ENCODE results near the gene HOXC11.

HOXC11 gene

DNA sequence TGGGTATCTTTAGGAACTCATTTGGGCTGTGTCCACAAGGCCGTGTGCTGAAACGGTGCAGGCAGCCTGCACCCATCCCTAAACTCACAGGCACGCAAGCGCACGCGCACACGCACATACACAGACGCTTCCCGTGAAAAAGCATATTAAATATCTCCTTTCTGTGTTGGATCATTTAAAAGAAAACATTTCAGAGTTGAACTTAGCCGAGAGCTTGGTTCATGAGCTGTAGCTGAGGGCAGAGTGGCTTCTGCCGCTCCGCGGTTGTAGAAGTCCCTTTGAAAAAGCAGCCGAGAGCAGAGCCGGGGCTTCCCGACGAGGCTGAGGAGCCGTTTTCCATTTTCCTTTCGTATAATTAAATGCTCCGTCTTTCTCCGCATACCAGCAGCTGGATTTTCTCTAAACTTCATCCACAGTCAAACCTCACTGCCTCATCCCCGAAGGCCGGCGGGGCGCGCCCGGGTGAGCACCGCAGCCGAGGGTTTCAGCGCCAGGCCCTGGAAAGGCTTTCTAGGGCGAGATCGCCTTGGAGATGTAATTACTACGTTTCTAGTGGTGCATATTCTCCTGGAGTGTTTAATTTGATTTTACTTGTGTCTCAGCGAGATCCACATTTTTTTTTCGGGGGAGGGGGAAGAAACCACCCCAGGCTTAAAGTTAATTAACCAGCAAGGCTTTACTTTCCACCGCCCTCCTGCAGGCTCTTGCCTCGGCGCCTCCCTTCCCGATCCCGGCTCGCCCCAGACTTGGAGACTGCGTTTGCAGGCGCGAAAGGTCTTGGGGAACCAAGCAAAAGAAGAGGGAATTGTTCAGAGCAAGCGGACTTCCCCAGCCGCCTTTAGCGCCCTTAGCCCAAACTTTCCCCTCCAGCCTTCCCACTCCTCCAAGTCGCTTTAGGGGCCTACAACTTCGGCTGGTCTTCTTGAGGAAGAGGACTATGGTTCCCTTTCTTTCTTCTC is 37.3 kb upstream of the HOXC11 start:
- no peaks in the 10 kb centered on the region for H3K9me3 ChIP-seq (ENCODE audit: control insufficient read depth, low read length)
- H3K36me3 ChIP-seq (ENCODE audit: control insufficient read depth, insufficient read depth, low read length): no peaks in the 10 kb centered on the region
- H3K27ac ChIP-seq (ENCODE audit: insufficient read depth, low read depth, low read length, poor library complexity, severe bottlenecking): no peak overlapping the region
- H3K27me3 ChIP-seq (ENCODE audit: control insufficient read depth, insufficient read depth, low read length, poor library complexity, severe bottlenecking): peaks cover 100% of the 10 kb centered on the region
- H3K4me3 ChIP-seq (ENCODE audit: insufficient read depth, low read depth, low read length): no peak overlapping the region
- no peaks in the 10 kb centered on the region for H3K4me1 ChIP-seq (ENCODE audit: control insufficient read depth, insufficient read depth, low read length)
- WGBS, 2 experiments: 14 to 17% methylated on average over 49 of the region's 49 CpGs

GRCh38 chr12:53937099-53937498 is 35.8 kb upstream of the HOXC11 start:
- no peaks in the 10 kb centered on the region for H3K4me1 ChIP-seq (ENCODE audit: control insufficient read depth, insufficient read depth, low read length)
- no peaks in the 10 kb centered on the region for H3K36me3 ChIP-seq (ENCODE audit: control insufficient read depth, insufficient read depth, low read length)
- H3K9me3 ChIP-seq (ENCODE audit: control insufficient read depth, low read length): no peaks in the 10 kb centered on the region
- no peak overlapping the region for H3K4me3 ChIP-seq (ENCODE audit: insufficient read depth, low read depth, low read length)
- WGBS, 2 experiments: 44 to 51% methylated on average over 12 of the region's 12 CpGs
- peaks cover 100% of the 10 kb centered on the region for H3K27me3 ChIP-seq (ENCODE audit: control insufficient read depth, insufficient read depth, low read length, poor library complexity, severe bottlenecking)
- H3K27ac ChIP-seq (ENCODE audit: insufficient read depth, low read depth, low read length, poor library complexity, severe bottlenecking): no peak overlapping the region

- peaks cover 100% of the 10 kb centered on the region for H3K27me3 ChIP-seq (ENCODE audit: control insufficient read depth, insufficient read depth, low read length, poor library complexity, severe bottlenecking)
- 44% methylated on average over 22 to 23 of the region's 23 CpGs for WGBS, 2 experiments
These were observed 35.2 kb upstream of the HOXC11 start for GRCh38 chr12:53937596-53938325.

DNA sequence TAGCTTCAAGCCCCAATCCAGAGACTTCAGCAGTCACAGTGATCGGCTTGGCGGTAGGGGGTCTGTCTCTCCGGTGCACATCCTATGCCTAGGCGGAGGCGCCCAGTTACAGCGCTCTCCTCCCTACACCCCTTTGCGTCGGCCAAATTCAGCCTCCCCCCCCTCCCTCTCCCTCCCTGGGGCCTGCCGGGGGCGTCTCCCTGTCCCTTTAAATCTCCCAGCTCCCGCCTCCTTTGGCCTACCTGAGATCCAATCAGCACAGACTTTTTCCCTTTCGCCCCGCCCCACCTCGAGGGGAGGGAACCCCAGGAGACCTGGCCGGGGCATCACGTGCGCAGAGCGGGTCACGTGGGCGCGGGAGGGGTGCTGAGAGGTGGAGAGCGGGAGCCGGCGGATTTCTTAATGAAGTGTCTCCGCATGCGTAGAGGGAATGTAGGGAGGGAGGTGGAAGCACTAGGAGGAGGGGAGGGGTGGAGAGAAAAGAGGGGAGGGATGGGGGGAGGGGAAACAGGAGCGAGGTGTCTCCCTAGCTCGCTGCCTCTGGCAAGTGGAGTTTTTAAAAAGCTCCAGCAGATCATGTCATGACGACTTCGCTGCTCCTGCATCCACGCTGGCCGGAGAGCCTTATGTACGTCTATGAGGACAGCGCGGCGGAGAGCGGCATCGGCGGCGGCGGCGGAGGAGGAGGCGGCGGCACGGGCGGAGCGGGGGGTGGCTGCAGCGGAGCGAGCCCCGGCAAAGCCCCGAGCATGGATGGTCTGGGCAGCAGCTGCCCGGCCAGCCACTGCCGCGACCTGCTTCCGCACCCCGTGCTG is 34.4 kb upstream of the HOXC11 start, which contains the start of gene HOXC13:
HOXC13 (plus strand) TSS at position 506 of the 815 bp plus-strand sequence; CDS start at position 582, 76 bp downstream.
- H3K27me3 ChIP-seq (ENCODE audit: control insufficient read depth, insufficient read depth, low read length, poor library complexity, severe bottlenecking): peaks cover 100% of the 10 kb centered on the region
- H3K27ac ChIP-seq (ENCODE audit: insufficient read depth, low read depth, low read length, poor library complexity, severe bottlenecking): no peak within 1 kb of the TSS
- H3K4me3 ChIP-seq (ENCODE audit: insufficient read depth, low read depth, low read length): no peak within 1 kb of the TSS
- H3K4me1 ChIP-seq (ENCODE audit: control insufficient read depth, insufficient read depth, low read length): no peaks in the 10 kb centered on the region
- H3K9me3 ChIP-seq (ENCODE audit: control insufficient read depth, low read length): no peaks in the 10 kb centered on the region
- WGBS, 2 experiments: 5 to 7% methylated on average over 56 of the region's 56 CpGs
- H3K36me3 ChIP-seq (ENCODE audit: control insufficient read depth, insufficient read depth, low read length): no peaks in the 10 kb centered on the region

More at GRCh38 chr12:53937596-53938325, 35.2 kb upstream of the HOXC11 start:
- H3K27ac ChIP-seq (ENCODE audit: insufficient read depth, low read depth, low read length, poor library complexity, severe bottlenecking): no peak overlapping the region
- H3K9me3 ChIP-seq (ENCODE audit: control insufficient read depth, low read length): no peaks in the 10 kb centered on the region
- no peaks in the 10 kb centered on the region for H3K4me1 ChIP-seq (ENCODE audit: control insufficient read depth, insufficient read depth, low read length)
- H3K4me3 ChIP-seq (ENCODE audit: insufficient read depth, low read depth, low read length): no peak overlapping the region
- H3K36me3 ChIP-seq (ENCODE audit: control insufficient read depth, insufficient read depth, low read length): no peaks in the 10 kb centered on the region

GRCh38 chr12:53939141-53940108 is 33.5 kb upstream of the HOXC11 start:
- Histone ChIP-seq H3K27ac (ENCODE audit: insufficient read depth, low read depth, low read length, poor library complexity, severe bottlenecking) (no peak overlapping the region), H3K4me1 (ENCODE audit: control insufficient read depth, insufficient read depth, low read length) (no peaks in the 10 kb centered on the region), H3K27me3 (ENCODE audit: control insufficient read depth, insufficient read depth, low read length, poor library complexity, severe bottlenecking) (peaks cover 100% of the 10 kb centered on the region), H3K4me3 (ENCODE audit: insufficient read depth, low read depth, low read length) (no peak overlapping the region), H3K36me3 (ENCODE audit: control insufficient read depth, insufficient read depth, low read length) (no peaks in the 10 kb centered on the region), H3K9me3 (ENCODE audit: control insufficient read depth, low read length) (no peaks in the 10 kb centered on the region)
- 11% methylated on average over 91 of the region's 91 CpGs for WGBS, 2 experiments

- WGBS, 2 experiments: 22 to 30% methylated on average over 9 of the region's 9 CpGs
- H3K36me3 ChIP-seq (ENCODE audit: control insufficient read depth, insufficient read depth, low read length): no peaks in the 10 kb centered on the region
- H3K4me1 ChIP-seq (ENCODE audit: control insufficient read depth, insufficient read depth, low read length): no peaks in the 10 kb centered on the region
- no peaks in the 10 kb centered on the region for H3K9me3 ChIP-seq (ENCODE audit: control insufficient read depth, low read length)
- peaks cover 100% of the 10 kb centered on the region for H3K27me3 ChIP-seq (ENCODE audit: control insufficient read depth, insufficient read depth, low read length, poor library complexity, severe bottlenecking)
- no peak overlapping the region for H3K27ac ChIP-seq (ENCODE audit: insufficient read depth, low read depth, low read length, poor library complexity, severe bottlenecking)
- no peak overlapping the region for H3K4me3 ChIP-seq (ENCODE audit: insufficient read depth, low read depth, low read length)
These were observed 32.4 kb upstream of the HOXC11 start for GRCh38 chr12:53940443-53941014.

DNA sequence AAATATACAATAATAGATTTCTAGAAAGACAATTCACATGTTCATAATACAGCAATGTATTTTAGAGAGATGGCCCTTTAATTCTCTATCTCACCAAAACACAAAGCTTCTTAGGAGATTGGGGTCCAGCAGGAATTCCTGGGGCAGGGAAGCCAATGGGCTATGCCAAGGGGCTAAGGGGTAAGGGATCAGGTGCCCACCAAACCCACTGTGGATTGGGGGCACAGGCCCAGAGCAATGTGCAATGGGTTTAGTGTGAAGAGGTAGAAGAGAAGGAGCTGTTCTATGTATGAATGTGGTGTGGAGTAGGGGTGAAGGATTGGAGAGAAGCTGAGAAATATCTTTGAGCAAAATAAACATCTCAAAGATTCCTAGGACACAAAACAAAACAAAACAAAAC is 31.7 kb upstream of the HOXC11 start:
- Histone ChIP-seq H3K9me3 (ENCODE audit: control insufficient read depth, low read length) (no peaks in the 10 kb centered on the region), H3K4me1 (ENCODE audit: control insufficient read depth, insufficient read depth, low read length) (no peaks in the 10 kb centered on the region), H3K27ac (ENCODE audit: insufficient read depth, low read depth, low read length, poor library complexity, severe bottlenecking) (no peak overlapping the region)

DNA sequence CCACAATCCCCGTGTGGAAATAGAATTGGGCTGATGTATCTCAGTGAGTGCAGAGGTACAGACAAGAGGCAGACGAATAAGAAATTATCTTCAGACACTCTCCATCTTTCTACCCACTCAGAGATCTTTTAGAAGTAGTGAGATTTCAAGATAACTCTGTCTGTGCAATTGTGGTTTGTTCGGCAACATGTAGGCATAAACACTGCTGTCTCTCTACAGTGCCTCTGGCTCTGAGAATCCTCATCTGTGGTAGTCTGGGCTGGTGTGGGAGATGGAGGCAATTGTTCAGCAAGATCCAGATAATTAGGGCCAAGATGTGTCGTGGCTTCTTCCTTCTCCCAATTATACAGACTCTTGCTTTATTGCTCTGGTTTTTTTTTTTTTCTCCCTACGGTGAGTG is 31.2 kb upstream of the HOXC11 start:
- Histone ChIP-seq H3K4me3 (ENCODE audit: insufficient read depth, low read depth, low read length) (no peak overlapping the region), H3K36me3 (ENCODE audit: control insufficient read depth, insufficient read depth, low read length) (no peaks in the 10 kb centered on the region), H3K4me1 (ENCODE audit: control insufficient read depth, insufficient read depth, low read length) (no peaks in the 10 kb centered on the region), H3K27ac (ENCODE audit: insufficient read depth, low read depth, low read length, poor library complexity, severe bottlenecking) (no peak overlapping the region), H3K27me3 (ENCODE audit: control insufficient read depth, insufficient read depth, low read length, poor library complexity, severe bottlenecking) (peaks cover 100% of the 10 kb centered on the region), H3K9me3 (ENCODE audit: control insufficient read depth, low read length) (no peaks in the 10 kb centered on the region)
- 42 to 49% methylated on average over 2 to 4 of the region's 5 CpGs for WGBS, 2 experiments

More for the DNA sequence above, 31.7 kb upstream of the HOXC11 start:
- Histone ChIP-seq H3K27me3 (ENCODE audit: control insufficient read depth, insufficient read depth, low read length, poor library complexity, severe bottlenecking) (peaks cover 100% of the 10 kb centered on the region), H3K4me3 (ENCODE audit: insufficient read depth, low read depth, low read length) (no peak overlapping the region), H3K36me3 (ENCODE audit: control insufficient read depth, insufficient read depth, low read length) (no peaks in the 10 kb centered on the region)

Data from ectodermal cell (in vitro differentiated cells).